Endothelial cell of umbilical vein (primary cell): ENCODE measurements around the gene AKNAD1.

ENCODE experiments used
- EZH2 ChIP-seq: IDR thresholded peaks from 2 replicates; pipeline ENCODE4 v1.6.1; 2012; ENCODE audit warnings: borderline replicate concordance, low read depth, mild to moderate bottlenecking, moderate library complexity, low read length, inconsistent platforms; ENCODE audit not compliant: severe bottlenecking
- POLR2A ChIP-seq: IDR thresholded peaks from 2 replicates; pipeline ENCODE4 v1.6.1; 2012; ENCODE audit warnings: low read depth, mild to moderate bottlenecking, control low read depth, low read length

DNA sequence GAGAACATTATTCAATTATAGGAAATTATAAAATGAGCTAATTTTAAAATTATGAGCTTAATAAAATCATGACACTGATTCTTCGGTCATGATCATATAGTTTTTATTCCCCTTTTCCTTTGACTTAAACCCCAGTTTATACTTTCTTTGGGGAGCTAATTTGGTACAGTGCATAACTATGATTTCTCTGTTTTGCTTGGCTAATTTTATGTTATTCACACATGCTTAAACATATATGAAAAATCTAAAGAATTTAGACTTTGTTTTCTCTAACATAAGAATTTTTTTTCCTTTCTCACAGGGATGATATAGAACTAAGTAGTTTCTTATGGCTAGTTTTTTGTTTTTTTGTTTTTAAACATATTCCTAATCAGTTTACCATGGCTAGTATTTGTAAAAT is 57.9 kb downstream of the AKNAD1 start:
- TF ChIP-seq EZH2 (no peak), POLR2A (no peak)
